ENCODE measurements around the gene ACADM. TPM values are rescaled to one million over a fixed set of nuclear protein-coding genes. Genes with fewer than 3 reads are reported as not detected.
A peak's percentile ranks its signal among the peaks of the same experiment; 100 is the strongest.
"Not testable (repeated sequence)": the region's sequence is repeated elsewhere in the genome, so short reads cannot be mapped to it uniquely, and the experiment has no call there.

ACADM gene
- total and polyA plus RNA-seq, 3 experiments from 2014 or later, result 50.0 to 55.4 (median 53.4) TPM

GRCh38 chr1:75770761-75771160 lies 46.3 kb downstream of the ACADM start:
- Histone ChIP-seq H3K27me3 (ENCODE audit: insufficient read depth, low read length, poor library complexity, severe bottlenecking) (no peaks in the 10 kb centered on the region), H3K36me3 (ENCODE audit: insufficient read depth, low read length) (no peaks in the 10 kb centered on the region), H3K4me3 (ENCODE audit: low read length) (no peak overlapping the region), H3K9me3 (ENCODE audit: low read length) (no peaks in the 10 kb centered on the region), H3K27ac (ENCODE audit: low read depth, low read length) (no peak overlapping the region), H3K4me1 (ENCODE audit: insufficient read depth, low read length) (no peaks in the 10 kb centered on the region)
- Mint-ChIP-seq H3K4me1 (no peaks in the 10 kb centered on the region), H3K27ac (no peak overlapping the region), H3K4me3 (no peak overlapping the region), H3K27me3 (peaks cover 4 to 10% of the 10 kb centered on the region in 2 donors), H3K9me3 (no peaks in the 10 kb centered on the region), H3K36me3 (peaks cover 0 to 4% (median 1%) of the 10 kb centered on the region in 3 donors)
- DNase-seq, result no peak
- POLR2A ChIA-PET, result no interaction called here
- CTCF ChIA-PET, result no interaction called here

GRCh38 chr1:75771978-75772377 lies 47.5 kb downstream of the ACADM start:
- Histone ChIP-seq H3K27me3 (ENCODE audit: insufficient read depth, low read length, poor library complexity, severe bottlenecking) (no peaks in the 10 kb centered on the region), H3K4me3 (ENCODE audit: low read length) (no peak overlapping the region), H3K9me3 (ENCODE audit: low read length) (no peaks in the 10 kb centered on the region), H3K36me3 (ENCODE audit: insufficient read depth, low read length) (no peaks in the 10 kb centered on the region), H3K4me1 (ENCODE audit: insufficient read depth, low read length) (no peaks in the 10 kb centered on the region), H3K27ac (ENCODE audit: low read depth, low read length) (no peak overlapping the region)
- peaks cover 0 to 1% (median 0%) of the 10 kb centered on the region in 5 donors for H3K9me3 Mint-ChIP-seq
- H3K27me3 Mint-ChIP-seq, result peaks cover 4 to 13% of the 10 kb centered on the region in 2 donors
- ChIA-PET POLR2A (no interaction called here), CTCF (no interaction called here)
- H3K4me1 Mint-ChIP-seq, result no peaks in the 10 kb centered on the region
- H3K27ac Mint-ChIP-seq, result no peak overlapping the region
- H3K4me3 Mint-ChIP-seq, result no peak overlapping the region
- peaks cover 0 to 4% (median 1%) of the 10 kb centered on the region in 3 donors for H3K36me3 Mint-ChIP-seq
- DNase-seq, result no peak

- H3K4me1 ChIP-seq (ENCODE audit: insufficient read depth, low read length); H3K27ac ChIP-seq (ENCODE audit: low read depth, low read length); H3K9me3 ChIP-seq (ENCODE audit: low read length); DNase-seq; H3K4me3 Mint-ChIP-seq; H3K27ac Mint-ChIP-seq; H3K4me1 Mint-ChIP-seq; H3K36me3 Mint-ChIP-seq; H3K27me3 ChIP-seq (ENCODE audit: insufficient read depth, low read length, poor library complexity, severe bottlenecking); H3K36me3 ChIP-seq (ENCODE audit: insufficient read depth, low read length); POLR2A ChIA-PET; H3K4me3 ChIP-seq (ENCODE audit: low read length); H3K9me3 Mint-ChIP-seq: not testable (repeated sequence)
- peaks cover 0 to 23% of the 10 kb centered on the region in 2 donors for H3K27me3 Mint-ChIP-seq
- CTCF ChIA-PET, result interaction anchor here (1.3 kb wide), 1 partner anchor 9 kb away, joined by 4 read pairs; no protein-coding TSS in a partner anchor
These were observed 53.3 kb downstream of the ACADM start for GRCh38 chr1:75777812-75778211.

- DNase-seq; H3K27ac ChIP-seq (ENCODE audit: low read depth, low read length); POLR2A ChIA-PET; H3K9me3 ChIP-seq (ENCODE audit: low read length); H3K27me3 ChIP-seq (ENCODE audit: insufficient read depth, low read length, poor library complexity, severe bottlenecking); H3K4me1 ChIP-seq (ENCODE audit: insufficient read depth, low read length); H3K4me1 Mint-ChIP-seq; H3K9me3 Mint-ChIP-seq; H3K36me3 Mint-ChIP-seq; H3K36me3 ChIP-seq (ENCODE audit: insufficient read depth, low read length); H3K27ac Mint-ChIP-seq; H3K4me3 Mint-ChIP-seq; H3K4me3 ChIP-seq (ENCODE audit: low read length): not testable (repeated sequence)
- H3K27me3 Mint-ChIP-seq, result peaks cover 0 to 21% of the 10 kb centered on the region in 2 donors
- CTCF ChIA-PET, result interaction anchor here (1.3 kb wide), 1 partner anchor 10 kb away, joined by 4 read pairs; no protein-coding TSS in a partner anchor
These were observed 54.2 kb downstream of the ACADM start for GRCh38 chr1:75778694-75779093.

DNA sequence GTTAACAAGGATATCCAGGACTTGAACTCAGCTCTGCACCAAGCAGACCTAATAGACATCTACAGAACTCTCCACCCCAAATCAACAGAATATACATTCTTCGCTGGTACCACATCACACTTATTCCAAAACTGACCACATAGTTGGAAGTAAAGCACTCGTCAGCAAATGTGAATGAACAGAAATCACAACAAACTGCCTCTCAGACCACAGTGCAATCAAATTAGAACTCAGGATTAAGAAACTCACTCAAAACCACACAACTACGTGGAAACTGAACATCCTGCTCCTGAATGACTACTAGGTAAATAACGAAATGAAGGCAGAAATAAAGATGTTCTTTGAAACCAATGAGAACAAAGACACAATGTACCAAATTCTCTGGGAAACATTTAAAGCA lies 55.7 kb downstream of the ACADM start:
- H3K36me3 ChIP-seq (ENCODE audit: insufficient read depth, low read length); CTCF ChIA-PET; H3K27ac ChIP-seq (ENCODE audit: low read depth, low read length); POLR2A ChIA-PET; H3K4me1 ChIP-seq (ENCODE audit: insufficient read depth, low read length); H3K9me3 Mint-ChIP-seq; H3K9me3 ChIP-seq (ENCODE audit: low read length); H3K27me3 ChIP-seq (ENCODE audit: insufficient read depth, low read length, poor library complexity, severe bottlenecking); H3K4me3 ChIP-seq (ENCODE audit: low read length); DNase-seq; H3K4me3 Mint-ChIP-seq; H3K36me3 Mint-ChIP-seq: not testable (repeated sequence)
- Mint-ChIP-seq H3K27me3 (peaks cover 0 to 16% of the 10 kb centered on the region in 2 donors), H3K4me1 (peaks cover 7 to 17% (median 15%) of the 10 kb centered on the region in 3 donors), H3K27ac (peak overlapping the region in 1 of 8 donors; percentile 6)

GRCh38 chr1:75783920-75784319 lies 59.4 kb downstream of the ACADM start:
- Mint-ChIP-seq H3K27ac (peak overlapping the region in 7 of 8 donors; percentile 5 to 99 (median 92)), H3K4me3 (peak overlapping the region; percentile 38 to 98 (median 69)), H3K4me1 (peaks cover 40 to 53% (median 46%) of the 10 kb centered on the region in 3 donors), H3K36me3 (peaks cover 1 to 24% (median 6%) of the 10 kb centered on the region in 3 donors)
- H3K9me3 Mint-ChIP-seq; H3K27me3 Mint-ChIP-seq; H3K4me3 ChIP-seq (ENCODE audit: low read length); H3K27me3 ChIP-seq (ENCODE audit: insufficient read depth, low read length, poor library complexity, severe bottlenecking); H3K36me3 ChIP-seq (ENCODE audit: insufficient read depth, low read length); CTCF ChIA-PET; H3K9me3 ChIP-seq (ENCODE audit: low read length); DNase-seq; POLR2A ChIA-PET: not testable (repeated sequence)
- Histone ChIP-seq H3K4me1 (ENCODE audit: insufficient read depth, low read length) (peaks cover 30% of the 10 kb centered on the region), H3K27ac (ENCODE audit: low read depth, low read length) (peak overlapping the region; percentile 90)

- Mint-ChIP-seq H3K4me1 (peaks cover 55 to 65% (median 61%) of the 10 kb centered on the region in 3 donors), H3K9me3 (peaks cover 0 to 2% (median 0%) of the 10 kb centered on the region in 5 donors), H3K4me3 (peak overlapping the region; percentile 94 to 100 (median 98)), H3K36me3 (peaks cover 4 to 39% (median 4%) of the 10 kb centered on the region in 3 donors), H3K27me3 (peaks cover 0 to 6% of the 10 kb centered on the region in 2 donors), H3K27ac (peak overlapping the region; percentile 92 to 99 (median 98))
- DNase-seq, result no peak
- Histone ChIP-seq H3K36me3 (ENCODE audit: insufficient read depth, low read length) (peaks cover 12% of the 10 kb centered on the region), H3K4me3 (ENCODE audit: low read length) (peak overlapping the region; percentile 94), H3K4me1 (ENCODE audit: insufficient read depth, low read length) (peaks cover 45% of the 10 kb centered on the region), H3K27ac (ENCODE audit: low read depth, low read length) (peak overlapping the region; percentile 90), H3K9me3 (ENCODE audit: low read length) (no peaks in the 10 kb centered on the region), H3K27me3 (ENCODE audit: insufficient read depth, low read length, poor library complexity, severe bottlenecking) (no peaks in the 10 kb centered on the region)
- POLR2A ChIA-PET, result interaction anchor here (2.0 kb wide), 1 partner anchor 62 kb away, joined by 7 read pairs; no protein-coding TSS in a partner anchor
- CTCF ChIA-PET, result no interaction called here
These were observed 60.9 kb downstream of the ACADM start for GRCh38 chr1:75785320-75785982.

GRCh38 chr1:75785983-75786853 lies 61.7 kb downstream of the ACADM start, which contains the start of gene RABGGTB:
RABGGTB (plus strand) TSS chr1:75786256; CDS start chr1:75786272, 16 bp downstream.
- H3K4me3 Mint-ChIP-seq, result peak within 1 kb of the TSS; percentile 94 to 100 (median 98)
- peaks cover 6 to 47% (median 8%) of the 10 kb centered on the region in 3 donors for H3K36me3 Mint-ChIP-seq
- Histone ChIP-seq H3K27ac (ENCODE audit: low read depth, low read length) (peak within 1 kb of the TSS; percentile 90), H3K4me3 (ENCODE audit: low read length) (peak within 1 kb of the TSS; percentile 94), H3K4me1 (ENCODE audit: insufficient read depth, low read length) (peaks cover 53% of the 10 kb centered on the region), H3K36me3 (ENCODE audit: insufficient read depth, low read length) (peaks cover 13% of the 10 kb centered on the region), H3K27me3 (ENCODE audit: insufficient read depth, low read length, poor library complexity, severe bottlenecking) (no peaks in the 10 kb centered on the region), H3K9me3 (ENCODE audit: low read length) (no peaks in the 10 kb centered on the region)
- H3K9me3 Mint-ChIP-seq, result peaks cover 0 to 2% (median 0%) of the 10 kb centered on the region in 5 donors
- H3K4me1 Mint-ChIP-seq, result peaks cover 63 to 73% (median 69%) of the 10 kb centered on the region in 3 donors
- peak within 1 kb of the TSS; percentile 92 to 99 (median 98) for H3K27ac Mint-ChIP-seq
- peaks cover 0 to 6% of the 10 kb centered on the region in 2 donors for H3K27me3 Mint-ChIP-seq
- ChIA-PET POLR2A (interaction anchor here (1.0 to 2.0 kb wide), 2 partner anchors 11 to 63 kb away, joined by 3 to 7 read pairs; no protein-coding TSS in a partner anchor), CTCF (no interaction called here)
- DNase-seq, result peak; percentile 87 to 95 (median 92)

All from CD8-positive, alpha-beta memory T cell (primary cell).